PFSK-1 (cell line): Measurements from ENCODE around the gene LTBP1.

Experiments used
- POLR2AphosphoS5 ChIP-seq: IDR thresholded peaks from 2 replicates; pipeline ENCODE4 v1.6.1; 2012; ENCODE audit warnings: low read depth, mild to moderate bottlenecking, control low read depth, low read length, moderate library complexity
- TAF1 ChIP-seq: IDR thresholded peaks from 2 replicates; pipeline ENCODE4 v1.6.1; 2012; ENCODE audit warnings: low read length, control low read depth, borderline replicate concordance; ENCODE audit not compliant: insufficient read depth

DNA sequence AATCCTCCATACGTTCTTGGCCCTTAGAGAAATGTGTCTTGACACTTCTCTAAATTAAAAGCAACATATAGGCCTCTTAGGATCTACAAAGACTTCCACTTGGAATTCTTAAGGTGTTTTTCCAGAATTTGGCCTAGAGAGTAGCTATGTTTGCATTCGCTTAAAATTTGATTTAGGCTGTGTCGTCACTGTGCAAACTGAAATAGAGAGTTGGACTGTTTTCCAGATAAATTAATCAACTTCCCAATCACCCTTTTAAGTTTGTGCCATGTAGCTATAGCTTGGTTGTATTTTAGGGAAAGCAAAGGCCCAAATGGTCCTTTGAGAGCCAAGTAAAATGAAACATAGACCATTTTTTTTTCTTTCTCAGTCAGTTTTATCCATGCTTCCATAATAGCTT, 401.1 kb downstream of the LTBP1 start:
- TF ChIP-seq POLR2AphosphoS5 (no peak), TAF1 (no peak)
